ENCODE results near the gene CARM1.

GRCh38 chr19:10871711-10872545, 575 bp downstream of the CARM1 start:
- no peak for TF ChIP-seq CTCF (IDR thresholded peaks at IDR 0.05)
- TF ChIP-seq EZH2 (IDR thresholded peaks at IDR 0.05; ENCODE audit: borderline replicate concordance, insufficient read depth, low read depth, low read length, poor library complexity, severe bottlenecking), result no peak
